K562 (cell line): ENCODE measurements around the gene PRSS57. TPM values are rescaled to one million over a fixed set of nuclear protein-coding genes. Genes with fewer than 3 reads are reported as not detected.
A peak's percentile ranks its signal among the peaks of the same experiment; 100 is the strongest.

Source experiments
- ATAC-seq: fragments of 200-7000 bp; cut with Tn5 transposase; 3 replicates; pipeline ENCODE4 v1.9.1; 2020; ENCODE audit warnings: moderate library complexity
- BruUV-seq: library from RNA; stranded (reverse); fragments of 400-500 nt; replicated peaks from 2 replicates; lab custom pipeline; 2021; lab: Mats Ljungman, UMichigan
- CTCF ChIA-PET: fragments of 300-600 bp; formaldehyde crosslinking; extraction: SDS; loops from one replicate; lab custom pipeline; 2021; ENCODE audit warnings: low intra/inter-chr PET ratio; lab: Yijun Ruan, JAX
- POLR2A ChIA-PET: fragments of 300-600, 350-650 bp; sonication (Branson Sonifier 250); formaldehyde crosslinking; extraction: SDS; loops from one replicate; lab custom pipeline; 2021; ENCODE audit warnings: antibody characterized with exemption, inconsistent platforms; lab: Yijun Ruan, JAX
- DNase-seq, 4 experiments: peaks; one replicate each; pipeline versions ENCODE4 v3.0.0 to v3.0.0-alpha.2; 2011 to 2018; ENCODE audit warnings: low spot score in 3 of 4, mixed read lengths in 3 of 4; ENCODE audit errors: extremely low read depth in 1 of 4
- FAIRE-seq: peaks from 2 replicates; lab custom pipeline; 2011; peaks lifted over from hg19 to GRCh38; lab: Jason Lieb, UNC
- H2AFZ ChIP-seq: 2 replicates; pipeline ENCODE4 v1.6.0; 2011; ENCODE audit warnings: low read depth, low read length, control low read depth, inconsistent platforms
- H3K27ac ChIP-seq: fragments of 200-600 bp; 3 replicates; pipeline ENCODE4 v1.8.0; 2011; ENCODE audit warnings: low read depth, mild to moderate bottlenecking, control low read depth, inconsistent platforms, low read length, moderate library complexity, mixed read lengths; ENCODE audit errors: extremely low read depth
- H3K27me3 ChIP-seq, 2 experiments: fragments of 300-600 bp in 1 of 2; 2 replicates in 1 of 2; 3 replicates in 1 of 2; pipeline versions ENCODE4 v1.6.0 to v1.8.0; 2011; ENCODE audit warnings: inconsistent platforms in 2 of 2, low read length in 2 of 2, mild to moderate bottlenecking in 1 of 2, mixed read lengths in 1 of 2, moderate library complexity in 1 of 2; ENCODE audit not compliant: control insufficient read depth in 2 of 2, insufficient read depth in 2 of 2
- H3K36me3 ChIP-seq: fragments of 300-600 bp; 3 replicates; pipeline ENCODE4 v1.8.0; 2011; ENCODE audit warnings: mild to moderate bottlenecking, low read length, inconsistent platforms; ENCODE audit not compliant: control insufficient read depth, insufficient read depth
- H3K4me1 ChIP-seq, 2 experiments: fragments of 200-600 bp in 1 of 2; replicated peaks in 1 of 2; 2 replicates in 1 of 2; 3 replicates in 1 of 2; pipeline versions ENCODE4 v1.5.1 to v1.8.0; 2011; ENCODE audit warnings: inconsistent platforms in 2 of 2, low read length in 2 of 2, mild to moderate bottlenecking in 1 of 2, mixed read lengths in 1 of 2, moderate library complexity in 1 of 2; ENCODE audit not compliant: control insufficient read depth in 2 of 2, insufficient read depth in 2 of 2
- H3K4me2 ChIP-seq: 2 replicates; pipeline ENCODE4 v1.6.1; 2011; ENCODE audit warnings: low read length, control low read depth, inconsistent platforms, mixed read lengths; ENCODE audit not compliant: insufficient read depth
- H3K4me3 ChIP-seq: fragments of 200-600 bp; sonication (generic), shearing (Covaris generic); 2 replicates; pipeline ENCODE4 v1.5.1; 2016; ENCODE audit warnings: control low read depth, inconsistent platforms
- H3K79me2 ChIP-seq: fragments of 200-600 bp; 3 replicates; pipeline ENCODE4 v1.8.0; 2011; ENCODE audit warnings: low read length, inconsistent platforms; ENCODE audit not compliant: control insufficient read depth, insufficient read depth
- H3K9ac ChIP-seq, 2 experiments: 2 replicates each; pipeline versions ENCODE4 v1.6.0 to v1.6.1; 2011; ENCODE audit warnings: low read depth in 2 of 2, low read length in 2 of 2, control low read depth in 1 of 2, inconsistent platforms in 1 of 2, mild to moderate bottlenecking in 1 of 2, mixed read lengths in 1 of 2; ENCODE audit not compliant: insufficient read depth in 1 of 2
- H3K9me1 ChIP-seq: one replicate; pipeline ENCODE4 v1.6.0; 2011; ENCODE audit warnings: inconsistent platforms, mild to moderate bottlenecking, low read length, moderate library complexity; ENCODE audit not compliant: control insufficient read depth, insufficient read depth
- H3K9me3 ChIP-seq: replicated peaks from 2 replicates; pipeline ENCODE4 v1.5.1; 2011; ENCODE audit warnings: low read depth, low read length, inconsistent platforms; ENCODE audit not compliant: control insufficient read depth, insufficient read depth
- H4K20me1 ChIP-seq: replicated peaks from 2 replicates; pipeline ENCODE4 v1.6.1; 2011; ENCODE audit warnings: low read length, inconsistent platforms, mixed read lengths; ENCODE audit not compliant: control insufficient read depth, insufficient read depth
- IFI16 ChIP-seq: fragments of 250-450 bp; sonication (Bioruptor Pico); IDR thresholded peaks from 2 replicates; pipeline ENCODE4 v2.1.2; 2022; ENCODE audit warnings: mild to moderate bottlenecking, inconsistent platforms
- MCM3 ChIP-seq: fragments of 450-650 bp; IDR thresholded peaks from 2 replicates; pipeline ENCODE4 v1.6.1; 2016
- POLR2G ChIP-seq: fragments of 200-400 bp; formaldehyde crosslinking; IDR thresholded peaks from 2 replicates; pipeline ENCODE4 v1.6.1; 2017; ENCODE audit warnings: low read depth, mild to moderate bottlenecking, antibody characterized with exemption, low read length, moderate library complexity
- TEAD1 ChIP-seq, 2 experiments: fragments of 450-650 bp in 1 of 2; sonication (generic) in 1 of 2; formaldehyde crosslinking; IDR thresholded peaks; 2 replicates each; pipeline versions ENCODE4 v1.4.0 to v1.8.0; 2020 to 2022; ENCODE audit warnings: mild to moderate bottlenecking in 2 of 2, missing genetic modification reagents in 1 of 2
- VEZF1 ChIP-seq: fragments of 200-800 bp; sonication (Bioruptor generic); IDR thresholded peaks from 2 replicates; pipeline ENCODE4 v1.6.1; 2017; ENCODE audit warnings: missing genetic modification characterization, missing compliant biosample characterization
- ZBTB33 ChIP-seq: sonication (generic); formaldehyde crosslinking; IDR thresholded peaks from 2 replicates; pipeline ENCODE4 v1.8.1; 2023; ENCODE audit warnings: mild to moderate bottlenecking, missing genetic modification reagents
- ZNF232 ChIP-seq: sonication (generic); formaldehyde crosslinking; IDR thresholded peaks from 2 replicates; pipeline ENCODE4 v1.8.0; 2022; ENCODE audit warnings: mild to moderate bottlenecking, missing genetic modification reagents
- ZNF318 ChIP-seq, 2 experiments: fragments of 450-650 bp; IDR thresholded peaks; 2 replicates each; pipeline ENCODE4 v1.6.1; 2016; ENCODE audit warnings: mild to moderate bottlenecking in 2 of 2, borderline replicate concordance in 1 of 2, low read depth in 1 of 2, moderate library complexity in 1 of 2
- WGBS: fragments of 100-300 bp; shearing (Covaris generic); methylation state at CpG from one replicate; pipeline ENCODE4 v1.1.6; 2016; ENCODE audit warnings: low coverage, mixed read lengths; ENCODE audit not compliant: insufficient coverage; ENCODE audit errors: missing lambda C conversion rate; 5-methylcytosine and 5-hydroxymethylcytosine counted together
- in situ Hi-C: fragments of 300-500 bp; cut with MboI; formaldehyde crosslinking; loops from 4 replicates; pipeline ENCODE4 v1.15.0; 2018; ENCODE audit warnings: inconsistent platforms, mixed read lengths
- intact Hi-C: fragments of 100-400 bp; cut with micrococcal nuclease; formaldehyde crosslinking; loops from 2 replicates; pipeline ENCODE4 v1.14.2; 2022
- polyA plus RNA-seq, 8 experiments: library from polyadenylated mRNA; depleted of rRNA in 4 of 8; stranded (reverse) in 5 of 8; unstranded in 3 of 8; fragments of >200 nt; fragmentation: Nextera tagmentation in 2 of 8; fragmentation: Illumina TruSeq in 1 of 8; extraction: Ambion mirVana in 2 of 8; extraction: Trizol in 1 of 8; gene quantifications; 2 replicates each; pipeline versions ENCODE4 v1.2.1 to v1.2.3, GENCODE V29; 2011 to 2014; ENCODE audit warnings: inconsistent platforms in 1 of 8, missing spikeins in 1 of 8
- total RNA-seq, 7 experiments: library from RNA; depleted of rRNA in 6 of 7; stranded (reverse); fragments of >200 nt in 6 of 7; fragmentation: Illumina TruSeq in 2 of 7; extraction: Trizol in 2 of 7; gene quantifications; 2 replicates each; pipeline versions ENCODE4 v1.2.1 to v1.2.3, GENCODE V29; 2011 to 2021; ENCODE audit warnings: low replicate concordance in 1 of 7

Gene PRSS57
- total and polyA plus RNA-seq, 9 of the 15 experiments (the other 6 are each of a cell fraction or from before 2014, with no cell fraction given): 0.06 to 2.5 (median 1.3) TPM; not detected in 3

- ChIA-PET POLR2A (interaction anchor here (0.6 to 1.6 kb wide), 3 partner anchors 8 to 14 kb away, joined by 3 to 4 read pairs (median 4); no protein-coding TSS in a partner anchor), CTCF (no interaction called here)
- no peak overlapping the region for H3K9ac ChIP-seq
- no peak for ATAC-seq
- no peaks in the 10 kb centered on the region for H3K9me1 ChIP-seq
- in situ Hi-C loops (no loop called here), intact Hi-C loops (no loop called here)
- peak in 1 of 4 experiments; percentile 17 for DNase-seq
- BruUV-seq: no TSS peak
- peaks cover 87% of the 10 kb centered on the region; the same call in 2 of the 3 replicates for H3K36me3 ChIP-seq
- 96% methylated on average over 19 of the region's 53 CpGs for WGBS
- no peak for FAIRE-seq
- H3K79me2 ChIP-seq: peaks cover 22% of the 10 kb centered on the region
- H3K4me2 ChIP-seq: no peak overlapping the region
- no peaks in the 10 kb centered on the region for H3K9me3 ChIP-seq
- H3K27me3 ChIP-seq: no peaks in the 10 kb centered on the region
- H3K4me1 ChIP-seq: peaks cover 0 to 34% of the 10 kb centered on the region in 2 experiments; a peak in 2 of 5 replicates
- H4K20me1 ChIP-seq: peaks cover 8% of the 10 kb centered on the region
- H2AFZ ChIP-seq: no peak overlapping the region
- H3K27ac ChIP-seq: no peak overlapping the region
- no peak overlapping the region for H3K4me3 ChIP-seq
- TF ChIP-seq POLR2G (peak; percentile 9; the same call in 1 of the 2 replicates), ZNF318 (IDR thresholded peaks at IDR 0.05; ENCODE audit: borderline replicate concordance in 1 of 2, low read depth in 1 of 2) (no peak), MCM3 (no peak), TEAD1 (CRISPR knock-in tag; IDR thresholded peaks at IDR 0.05) (no peak), IFI16 (CRISPR knock-in tag) (no peak), ZNF232 (CRISPR knock-in tag) (no peak), VEZF1 (CRISPR knock-in tag) (peak; percentile 21; the same call in 1 of the 2 replicates), ZBTB33 (CRISPR knock-in tag) (peak; percentile 80)
These were observed 46.1 kb downstream of the PRSS57 start for GRCh38 chr19:648904-649801.
